Measurements from ENCODE around the gene GNG12.

DNA sequence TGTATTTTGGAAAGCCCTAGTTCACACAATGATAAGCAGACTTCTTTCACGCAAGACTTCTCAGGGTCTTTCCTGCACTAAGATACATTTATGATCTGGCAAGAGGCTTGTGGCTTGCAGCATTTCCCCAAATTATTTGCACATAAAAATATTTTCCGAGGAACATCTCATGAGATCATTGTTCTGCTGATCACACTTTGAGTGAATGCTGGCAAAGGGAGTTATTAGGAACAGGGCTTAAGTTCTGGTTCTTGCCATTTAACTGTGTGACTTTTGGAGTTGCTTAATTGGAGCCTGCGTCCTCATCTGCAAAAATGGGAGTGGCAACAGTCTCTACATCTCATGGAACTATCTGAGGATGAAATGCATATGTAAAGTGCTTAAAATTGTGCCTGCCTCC lies 98.1 kb downstream of the GNG12 start:
- no peak for TF ChIP-seq POLR2A (IDR thresholded peaks at IDR 0.05)
- TF ChIP-seq, protein P1, sequence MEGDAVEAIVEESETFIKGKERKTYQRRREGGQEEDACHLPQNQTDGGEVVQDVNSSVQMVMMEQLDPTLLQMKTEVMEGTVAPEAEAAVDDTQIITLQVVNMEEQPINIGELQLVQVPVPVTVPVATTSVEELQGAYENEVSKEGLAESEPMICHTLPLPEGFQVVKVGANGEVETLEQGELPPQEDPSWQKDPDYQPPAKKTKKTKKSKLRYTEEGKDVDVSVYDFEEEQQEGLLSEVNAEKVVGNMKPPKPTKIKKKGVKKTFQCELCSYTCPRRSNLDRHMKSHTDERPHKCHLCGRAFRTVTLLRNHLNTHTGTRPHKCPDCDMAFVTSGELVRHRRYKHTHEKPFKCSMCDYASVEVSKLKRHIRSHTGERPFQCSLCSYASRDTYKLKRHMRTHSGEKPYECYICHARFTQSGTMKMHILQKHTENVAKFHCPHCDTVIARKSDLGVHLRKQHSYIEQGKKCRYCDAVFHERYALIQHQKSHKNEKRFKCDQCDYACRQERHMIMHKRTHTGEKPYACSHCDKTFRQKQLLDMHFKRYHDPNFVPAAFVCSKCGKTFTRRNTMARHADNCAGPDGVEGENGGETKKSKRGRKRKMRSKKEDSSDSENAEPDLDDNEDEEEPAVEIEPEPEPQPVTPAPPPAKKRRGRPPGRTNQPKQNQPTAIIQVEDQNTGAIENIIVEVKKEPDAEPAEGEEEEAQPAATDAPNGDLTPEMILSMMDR (IDR thresholded peaks at IDR 0.05) = no peak

All from adrenal gland (tissue), 5 donors.